ENCODE measurements around the gene IL12RB1.

- TF ChIP-seq, protein P1, sequence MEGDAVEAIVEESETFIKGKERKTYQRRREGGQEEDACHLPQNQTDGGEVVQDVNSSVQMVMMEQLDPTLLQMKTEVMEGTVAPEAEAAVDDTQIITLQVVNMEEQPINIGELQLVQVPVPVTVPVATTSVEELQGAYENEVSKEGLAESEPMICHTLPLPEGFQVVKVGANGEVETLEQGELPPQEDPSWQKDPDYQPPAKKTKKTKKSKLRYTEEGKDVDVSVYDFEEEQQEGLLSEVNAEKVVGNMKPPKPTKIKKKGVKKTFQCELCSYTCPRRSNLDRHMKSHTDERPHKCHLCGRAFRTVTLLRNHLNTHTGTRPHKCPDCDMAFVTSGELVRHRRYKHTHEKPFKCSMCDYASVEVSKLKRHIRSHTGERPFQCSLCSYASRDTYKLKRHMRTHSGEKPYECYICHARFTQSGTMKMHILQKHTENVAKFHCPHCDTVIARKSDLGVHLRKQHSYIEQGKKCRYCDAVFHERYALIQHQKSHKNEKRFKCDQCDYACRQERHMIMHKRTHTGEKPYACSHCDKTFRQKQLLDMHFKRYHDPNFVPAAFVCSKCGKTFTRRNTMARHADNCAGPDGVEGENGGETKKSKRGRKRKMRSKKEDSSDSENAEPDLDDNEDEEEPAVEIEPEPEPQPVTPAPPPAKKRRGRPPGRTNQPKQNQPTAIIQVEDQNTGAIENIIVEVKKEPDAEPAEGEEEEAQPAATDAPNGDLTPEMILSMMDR (IDR thresholded peaks at IDR 0.05; ENCODE audit: insufficient read depth, low read length, poor library complexity, severe bottlenecking) = no peak
- no peak for TF ChIP-seq EZH2phosphoT487 (conservative IDR thresholded peaks at IDR 0.05; ENCODE audit: low read length)
These were observed 16.6 kb downstream of the IL12RB1 start for GRCh38 chr19:18070181-18070580.
